Karpas-422 (cell line): ENCODE measurements around the gene ANKRD6. TPM values are rescaled to one million over a fixed set of nuclear protein-coding genes. Genes with fewer than 3 reads are reported as not detected.

Source experiments
- DNase-seq: peaks from one replicate; pipeline ENCODE4 v3.0.0-alpha.2; 2015
- H2AFZ ChIP-seq: fragments of 200-600 bp; sonication (generic); 2 replicates; pipeline ENCODE4 v1.6.1; 2014; ENCODE audit warnings: antibody characterized with exemption, low read length, mixed read lengths
- H3K27ac ChIP-seq: fragments of 200-600 bp; sonication (generic); 2 replicates; pipeline ENCODE4 v1.5.1; 2014; ENCODE audit warnings: mild to moderate bottlenecking, low read length, moderate library complexity
- H3K27me3 ChIP-seq: fragments of 200-600 bp; sonication (generic); 2 replicates; pipeline ENCODE4 v1.6.1; 2014; ENCODE audit warnings: low read length, mixed read lengths
- H3K36me3 ChIP-seq: fragments of 200-600 bp; sonication (generic); 2 replicates; pipeline ENCODE4 v1.6.1; 2014; ENCODE audit warnings: low read length, mixed read lengths; ENCODE audit not compliant: insufficient read depth
- H3K4me1 ChIP-seq: fragments of 200-600 bp; sonication (generic); 2 replicates; pipeline ENCODE4 v1.6.1; 2014; ENCODE audit warnings: mild to moderate bottlenecking, low read length, mixed read lengths
- H3K4me2 ChIP-seq: fragments of 200-600 bp; sonication (generic); 2 replicates; pipeline ENCODE4 v1.6.1; 2014; ENCODE audit warnings: low read length, low read depth, mild to moderate bottlenecking; ENCODE audit not compliant: poor library complexity, severe bottlenecking
- H3K4me3 ChIP-seq: fragments of 200-600 bp; sonication (generic); 2 replicates; pipeline ENCODE4 v1.5.1; 2014; ENCODE audit warnings: mild to moderate bottlenecking, antibody characterized with exemption, low read length, mixed read lengths
- H3K79me2 ChIP-seq: fragments of 200-600 bp; sonication (generic); 2 replicates; pipeline ENCODE4 v1.6.1; 2014; ENCODE audit warnings: mild to moderate bottlenecking, low read length, mixed read lengths
- H3K9ac ChIP-seq: fragments of 200-600 bp; sonication (generic); 2 replicates; pipeline ENCODE4 v1.6.0; 2014; ENCODE audit warnings: low read length
- H3K9me2 ChIP-seq: fragments of 200-600 bp; sonication (generic), shearing (Covaris generic); replicated peaks from 2 replicates; pipeline ENCODE4 v1.6.0; 2014; ENCODE audit warnings: mild to moderate bottlenecking, low read length, moderate library complexity; ENCODE audit not compliant: insufficient read depth
- H3K9me3 ChIP-seq: fragments of 300-700, 200-600 bp; sonication (generic); 2 replicates; pipeline ENCODE4 v1.6.1; 2014; ENCODE audit warnings: low read length, mixed read lengths
- H4K20me1 ChIP-seq: fragments of 200-600 bp; sonication (generic); 2 replicates; pipeline ENCODE4 v1.6.1; 2014; ENCODE audit warnings: mild to moderate bottlenecking, antibody characterized with exemption, low read length, low read depth; ENCODE audit not compliant: insufficient read depth
- total RNA-seq: library from RNA; depleted of rRNA; stranded (reverse); fragments of >200 nt; shearing (Covaris generic); gene quantifications from 2 replicates; pipeline ENCODE4 v1.2.3, GENCODE V29; 2014; ENCODE audit warnings: low replicate concordance

The ANKRD6 gene
- total RNA-seq, 1 experiment from 2014 or later = not detected

- H3K36me3 ChIP-seq = no peaks in the 10 kb centered on the region
- no peaks in the 10 kb centered on the region for H3K9me3 ChIP-seq
- H3K4me3 ChIP-seq = no peak overlapping the region
- no peak overlapping the region for H3K27ac ChIP-seq
- H3K9ac ChIP-seq = no peak overlapping the region
- no peak for DNase-seq
- no peaks in the 10 kb centered on the region for H3K79me2 ChIP-seq
- no peaks in the 10 kb centered on the region for H3K9me2 ChIP-seq
- no peaks in the 10 kb centered on the region for H3K27me3 ChIP-seq
- H2AFZ ChIP-seq = no peak overlapping the region
- H3K4me1 ChIP-seq = no peaks in the 10 kb centered on the region
- H3K4me2 ChIP-seq = no peak overlapping the region
- H4K20me1 ChIP-seq = no peaks in the 10 kb centered on the region
Observed at GRCh38 chr6:89500611-89501010, 67.7 kb downstream of the ANKRD6 start.

- Histone ChIP-seq H3K9me2 (no peaks in the 10 kb centered on the region), H3K4me2 (no peak overlapping the region), H3K9me3 (no peaks in the 10 kb centered on the region), H3K79me2 (no peaks in the 10 kb centered on the region), H3K36me3 (no peaks in the 10 kb centered on the region), H3K9ac (no peak overlapping the region), H2AFZ (no peak overlapping the region), H3K4me1 (no peaks in the 10 kb centered on the region), H3K4me3 (no peak overlapping the region), H3K27ac (no peak overlapping the region), H4K20me1 (no peaks in the 10 kb centered on the region), H3K27me3 (no peaks in the 10 kb centered on the region)
- no peak for DNase-seq
Observed at GRCh38 chr6:89501222-89501621, 68.3 kb downstream of the ANKRD6 start.

GRCh38 chr6:89501753-89502152 is 68.8 kb downstream of the ANKRD6 start:
- no peak overlapping the region for H3K9ac ChIP-seq
- H3K9me3 ChIP-seq = no peaks in the 10 kb centered on the region
- H3K27ac ChIP-seq = no peak overlapping the region
- no peaks in the 10 kb centered on the region for H3K9me2 ChIP-seq
- H3K4me1 ChIP-seq = no peaks in the 10 kb centered on the region
- H4K20me1 ChIP-seq = no peaks in the 10 kb centered on the region
- H3K79me2 ChIP-seq = no peaks in the 10 kb centered on the region
- H3K36me3 ChIP-seq = no peaks in the 10 kb centered on the region
- H3K4me2 ChIP-seq = no peak overlapping the region
- H3K27me3 ChIP-seq = no peaks in the 10 kb centered on the region
- no peak overlapping the region for H3K4me3 ChIP-seq
- DNase-seq = no peak
- no peak overlapping the region for H2AFZ ChIP-seq

GRCh38 chr6:89503641-89504040 is 70.7 kb downstream of the ANKRD6 start:
- no peak overlapping the region for H3K27ac ChIP-seq
- no peaks in the 10 kb centered on the region for H3K36me3 ChIP-seq
- no peak overlapping the region for H3K9ac ChIP-seq
- H4K20me1 ChIP-seq = no peaks in the 10 kb centered on the region
- no peak overlapping the region for H2AFZ ChIP-seq
- no peaks in the 10 kb centered on the region for H3K4me1 ChIP-seq
- no peaks in the 10 kb centered on the region for H3K9me3 ChIP-seq
- H3K4me3 ChIP-seq = no peak overlapping the region
- H3K27me3 ChIP-seq = no peaks in the 10 kb centered on the region
- H3K79me2 ChIP-seq = no peaks in the 10 kb centered on the region
- no peaks in the 10 kb centered on the region for H3K9me2 ChIP-seq
- DNase-seq = no peak
- no peak overlapping the region for H3K4me2 ChIP-seq

GRCh38 chr6:89505847-89506246 is 72.9 kb downstream of the ANKRD6 start:
- Histone ChIP-seq H3K27me3 (no peaks in the 10 kb centered on the region), H3K4me2 (no peak overlapping the region), H4K20me1 (no peaks in the 10 kb centered on the region), H3K9me2 (no peaks in the 10 kb centered on the region), H3K9ac (no peak overlapping the region), H3K79me2 (no peaks in the 10 kb centered on the region), H3K4me3 (no peak overlapping the region), H3K4me1 (no peaks in the 10 kb centered on the region), H2AFZ (no peak overlapping the region), H3K27ac (no peak overlapping the region), H3K36me3 (no peaks in the 10 kb centered on the region), H3K9me3 (no peaks in the 10 kb centered on the region)
- no peak for DNase-seq

- H3K27ac ChIP-seq = no peak overlapping the region
- no peaks in the 10 kb centered on the region for H3K9me2 ChIP-seq
- H3K27me3 ChIP-seq = no peaks in the 10 kb centered on the region
- no peak overlapping the region for H3K4me3 ChIP-seq
- no peak overlapping the region for H3K9ac ChIP-seq
- no peak overlapping the region for H2AFZ ChIP-seq
- no peaks in the 10 kb centered on the region for H4K20me1 ChIP-seq
- no peak overlapping the region for H3K4me2 ChIP-seq
- H3K4me1 ChIP-seq = no peaks in the 10 kb centered on the region
- no peaks in the 10 kb centered on the region for H3K9me3 ChIP-seq
- no peak for DNase-seq
- H3K79me2 ChIP-seq = no peaks in the 10 kb centered on the region
- no peaks in the 10 kb centered on the region for H3K36me3 ChIP-seq
Observed at GRCh38 chr6:89506716-89507617, 74.0 kb downstream of the ANKRD6 start.

- Histone ChIP-seq H3K4me2 (no peak overlapping the region), H3K9ac (no peak overlapping the region), H4K20me1 (no peaks in the 10 kb centered on the region), H3K79me2 (no peaks in the 10 kb centered on the region), H2AFZ (no peak overlapping the region), H3K36me3 (no peaks in the 10 kb centered on the region), H3K4me1 (no peaks in the 10 kb centered on the region), H3K9me3 (no peaks in the 10 kb centered on the region), H3K27ac (no peak overlapping the region), H3K9me2 (no peaks in the 10 kb centered on the region), H3K4me3 (no peak overlapping the region), H3K27me3 (no peaks in the 10 kb centered on the region)
- DNase-seq = no peak
Observed at GRCh38 chr6:89508755-89509563, 76.0 kb downstream of the ANKRD6 start.

- Histone ChIP-seq H4K20me1 (no peaks in the 10 kb centered on the region), H3K4me2 (no peak overlapping the region), H3K9me2 (no peaks in the 10 kb centered on the region), H3K27me3 (no peaks in the 10 kb centered on the region), H3K79me2 (no peaks in the 10 kb centered on the region), H3K9ac (no peak overlapping the region), H3K4me1 (no peaks in the 10 kb centered on the region), H3K9me3 (no peaks in the 10 kb centered on the region), H3K36me3 (no peaks in the 10 kb centered on the region), H3K4me3 (no peak overlapping the region), H3K27ac (no peak overlapping the region), H2AFZ (no peak overlapping the region)
- DNase-seq = no peak
Observed at GRCh38 chr6:89509777-89510281, 76.9 kb downstream of the ANKRD6 start.
